Endothelial cell of umbilical vein (primary cell): Measurements from ENCODE around the gene TTLL5. TPM values are rescaled to one million over a fixed set of nuclear protein-coding genes. Genes with fewer than 3 reads are reported as not detected.

Source experiments
- BruUV-seq: library from RNA; stranded (reverse); fragments of 400-500 nt; replicated peaks from 2 replicates; lab custom pipeline; 2021; lab: Mats Ljungman, UMichigan
- CTCF ChIA-PET: fragments of 300-600, 350-600 bp; sonication (Branson Sonifier 250); formaldehyde crosslinking; loops from one replicate; lab custom pipeline; 2021; ENCODE audit warnings: antibody characterized with exemption, inconsistent platforms; lab: Charles Lee
- POLR2A ChIA-PET: fragments of 300-600, 350-600 bp; sonication (Branson Sonifier 250); formaldehyde crosslinking; loops from one replicate; lab custom pipeline; 2021; ENCODE audit warnings: antibody characterized with exemption, inconsistent platforms; lab: Charles Lee
- DNase-seq: peaks from one replicate; pipeline ENCODE4 v3.0.0-alpha.2; 2011; ENCODE audit warnings: low read depth, low spot score
- FAIRE-seq: peaks from 2 replicates; lab custom pipeline; 2011; peaks lifted over from hg19 to GRCh38; lab: Jason Lieb, UNC
- H2AFZ ChIP-seq: 2 replicates; pipeline ENCODE4 v1.6.0; 2012; ENCODE audit warnings: low read depth, low read length, control low read depth, inconsistent platforms
- H3K27ac ChIP-seq: 2 replicates; pipeline ENCODE4 v1.5.1; 2011; ENCODE audit warnings: low read depth, mild to moderate bottlenecking, control low read depth, low read length, moderate library complexity; ENCODE audit not compliant: insufficient read depth
- H3K27me3 ChIP-seq, 2 experiments: 2 replicates each; pipeline versions ENCODE4 v1.6.0 to v1.6.1; 2011; ENCODE audit warnings: low read length in 2 of 2, mixed read lengths in 1 of 2; ENCODE audit not compliant: control insufficient read depth in 2 of 2, insufficient read depth in 2 of 2
- H3K36me3 ChIP-seq, 2 experiments: 2 replicates in 1 of 2; 3 replicates in 1 of 2; pipeline ENCODE4 v1.5.1; 2011; ENCODE audit warnings: low read length in 2 of 2, mild to moderate bottlenecking in 1 of 2, moderate library complexity in 1 of 2; ENCODE audit not compliant: control insufficient read depth in 2 of 2, insufficient read depth in 2 of 2; ENCODE audit errors: extremely low read depth in 1 of 2
- H3K4me1 ChIP-seq: 3 replicates; pipeline ENCODE4 v1.5.1; 2011; ENCODE audit warnings: mild to moderate bottlenecking, low read length; ENCODE audit not compliant: control insufficient read depth, insufficient read depth; ENCODE audit errors: extremely low read depth
- H3K4me2 ChIP-seq: 2 replicates; pipeline ENCODE4 v1.6.1; 2011; ENCODE audit warnings: low read length, control low read depth, mixed read lengths; ENCODE audit not compliant: insufficient read depth
- H3K4me3 ChIP-seq, 3 experiments: fragments of 200-600 bp in 1 of 3; sonication (generic), shearing (Covaris generic) in 1 of 3; replicated peaks in 1 of 3; 2 replicates each; pipeline ENCODE4 v1.5.1; 2011 to 2016; ENCODE audit warnings: control low read depth in 3 of 3, low read length in 3 of 3, mild to moderate bottlenecking in 2 of 3, inconsistent platforms in 1 of 3, low read depth in 1 of 3, moderate library complexity in 1 of 3; ENCODE audit not compliant: insufficient read depth in 1 of 3
- H3K79me2 ChIP-seq: 2 replicates; pipeline ENCODE4 v1.6.0; 2012; ENCODE audit warnings: low read length, inconsistent platforms; ENCODE audit not compliant: control insufficient read depth, insufficient read depth
- H3K9ac ChIP-seq: replicated peaks from 2 replicates; pipeline ENCODE3; 2011; ENCODE audit warnings: low read length, control low read depth; ENCODE audit not compliant: insufficient read depth; ENCODE audit errors: extremely low read depth
- H3K9me1 ChIP-seq: replicated peaks from 3 replicates; pipeline ENCODE4 v1.6.0; 2011; ENCODE audit warnings: mild to moderate bottlenecking, low read length; ENCODE audit not compliant: control insufficient read depth, insufficient read depth; ENCODE audit errors: extremely low read depth
- H3K9me3 ChIP-seq: replicated peaks from 2 replicates; pipeline ENCODE4 v1.5.1; 2012; ENCODE audit warnings: low read length, inconsistent platforms; ENCODE audit not compliant: control insufficient read depth, insufficient read depth
- H4K20me1 ChIP-seq: replicated peaks from 2 replicates; pipeline ENCODE3; 2011; ENCODE audit warnings: mild to moderate bottlenecking, low read length; ENCODE audit not compliant: control insufficient read depth, insufficient read depth; ENCODE audit errors: extremely low read depth
- CTCF ChIP-seq, 2 donors: IDR thresholded peaks; 1 replicate in 1 of 2; 2 replicates in 1 of 2; pipeline ENCODE4 v1.5.1; 2011; ENCODE audit warnings: low read length in 2 of 2, mild to moderate bottlenecking in 2 of 2, moderate library complexity in 2 of 2, control low read depth in 1 of 2, inconsistent platforms in 1 of 2, low read depth in 1 of 2; ENCODE audit not compliant: insufficient read depth in 1 of 2; ENCODE audit errors: extremely low read depth in 1 of 2
- EZH2 ChIP-seq: IDR thresholded peaks from 2 replicates; pipeline ENCODE4 v1.6.1; 2012; ENCODE audit warnings: borderline replicate concordance, low read depth, mild to moderate bottlenecking, moderate library complexity, low read length, inconsistent platforms; ENCODE audit not compliant: severe bottlenecking
- FOS ChIP-seq: IDR thresholded peaks from 2 replicates; pipeline ENCODE4 v1.6.1; 2011; ENCODE audit warnings: mild to moderate bottlenecking, low read length, moderate library complexity, borderline replicate concordance; ENCODE audit not compliant: insufficient read depth
- GATA2 ChIP-seq: IDR thresholded peaks from 2 replicates; pipeline ENCODE4 v1.7.0; 2011; ENCODE audit warnings: low read depth, mild to moderate bottlenecking, moderate library complexity, mixed read lengths, low read length; ENCODE audit not compliant: insufficient read length, insufficient read depth
- JUN ChIP-seq: IDR thresholded peaks from 2 replicates; pipeline ENCODE4 v1.6.1; 2011; ENCODE audit warnings: borderline replicate concordance, low read depth; ENCODE audit not compliant: insufficient read length, insufficient read depth
- MYC ChIP-seq: IDR thresholded peaks from one replicate; pipeline ENCODE4 v1.6.1; 2011; ENCODE audit warnings: mild to moderate bottlenecking, low read depth, low read length
- POLR2A ChIP-seq: IDR thresholded peaks from 2 replicates; pipeline ENCODE4 v1.6.1; 2012; ENCODE audit warnings: low read depth, mild to moderate bottlenecking, control low read depth, low read length
- POLR2AphosphoS5 ChIP-seq: IDR thresholded peaks from 2 replicates; pipeline ENCODE4 v1.6.1; 2012; ENCODE audit warnings: low read depth, mild to moderate bottlenecking, control low read depth, low read length, moderate library complexity; ENCODE audit not compliant: insufficient read depth
- dilution Hi-C: fragments of 300-500 bp; cut with MboI; formaldehyde crosslinking; loops from one replicate; pipeline ENCODE4 v1.15.0; 2019; ENCODE audit warnings: low sequenced_read_pairs; ENCODE audit not compliant: extremely low pct_ligation_motif_present
- intact Hi-C: fragments of 100-400 bp; cut with micrococcal nuclease; formaldehyde crosslinking; loops from one replicate; pipeline ENCODE4 v1.10.0; 2022
- polyA plus RNA-seq, 4 experiments: library from polyadenylated mRNA; depleted of rRNA in 3 of 4; stranded (reverse) in 3 of 4; unstranded in 1 of 4; fragments of >200 nt; gene quantifications; 2 replicates each; pipeline versions ENCODE4 v1.2.1 to v1.2.3, GENCODE V29; 2011 to 2012; ENCODE audit warnings: missing spikeins in 1 of 4
- total RNA-seq: library from RNA; stranded (reverse); gene quantifications from 2 replicates; pipeline ENCODE4 v1.2.3, GENCODE V29; 2021
- TF ChIP-seq, protein P1 (sequence below): IDR thresholded peaks from 2 replicates; pipeline ENCODE4 v1.6.1; 2011; ENCODE audit not compliant: insufficient read depth, insufficient read length

Gene TTLL5
- total and polyA plus RNA-seq, 2 donors (not counting 3 experiments of a cell fraction or from before 2014, with no cell fraction given) = 33.2 to 93.6 TPM

DNA sequence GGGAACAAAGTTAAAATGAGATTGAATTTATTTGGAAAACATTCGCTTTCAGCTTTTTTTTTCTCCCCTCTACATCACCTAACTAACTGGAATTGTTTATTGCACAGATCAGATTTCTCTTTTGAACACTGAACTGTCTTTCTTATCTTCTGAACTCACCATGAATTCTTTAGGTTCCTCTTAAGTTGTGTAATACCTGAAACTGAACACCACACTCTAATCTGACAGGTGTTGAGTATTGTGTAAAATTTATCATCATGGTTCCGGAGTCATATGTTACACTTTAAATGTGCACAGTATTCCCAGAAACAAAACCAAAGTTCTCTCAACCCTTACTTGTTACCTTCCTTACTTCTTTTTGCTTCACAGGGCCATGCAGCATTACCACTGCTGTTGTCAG is 254.0 kb downstream of the TTLL5 start:
- Histone ChIP-seq H3K4me3 (no peak overlapping the region), H3K4me2 (no peak overlapping the region), H2AFZ (no peak overlapping the region), H3K9me3 (no peaks in the 10 kb centered on the region), H3K36me3 (no peaks in the 10 kb centered on the region), H4K20me1 (no peaks in the 10 kb centered on the region), H3K4me1 (peaks cover 3% of the 10 kb centered on the region), H3K9me1 (no peaks in the 10 kb centered on the region), H3K9ac (no peak overlapping the region), H3K27ac (no peak overlapping the region), H3K27me3 (no peaks in the 10 kb centered on the region), H3K79me2 (no peaks in the 10 kb centered on the region)
- TF ChIP-seq JUN (no peak), GATA2 (no peak), POLR2A (no peak), POLR2AphosphoS5 (no peak), CTCF (IDR thresholded peaks at IDR 0.05; ENCODE audit: extremely low read depth in 1 of 2, insufficient read depth in 1 of 2, low read depth in 1 of 2, low read length in 2 of 2) (no peak), MYC (no peak), EZH2 (no peak), FOS (no peak)
- TF ChIP-seq, protein P1, sequence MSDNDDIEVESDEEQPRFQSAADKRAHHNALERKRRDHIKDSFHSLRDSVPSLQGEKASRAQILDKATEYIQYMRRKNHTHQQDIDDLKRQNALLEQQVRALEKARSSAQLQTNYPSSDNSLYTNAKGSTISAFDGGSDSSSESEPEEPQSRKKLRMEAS = no peak
- ChIA-PET CTCF (no interaction called here), POLR2A (interaction anchor here (0.7 kb wide), 1 partner anchor 381 kb away, joined by 4 read pairs; no protein-coding TSS in a partner anchor)
- peak; percentile 18 for FAIRE-seq
- DNase-seq = no peak
- dilution Hi-C loops (no loop called here), intact Hi-C loops (no loop called here)
- BruUV-seq = no TSS peak
